LHCN-M2 (cell line): ENCODE data around the gene HMGN2. TPM values are rescaled to one million over a fixed set of nuclear protein-coding genes. Genes with fewer than 3 reads are reported as not detected.

ENCODE experiments used
- DNase-seq: peaks from one replicate; pipeline ENCODE4 v3.0.0-alpha.2; 2012; ENCODE audit warnings: low read depth
- polyA plus RNA-seq: library from polyadenylated mRNA; unstranded; fragments of >200 nt; gene quantifications from one replicate; pipeline ENCODE4 v1.2.1, GENCODE V29; 2012; ENCODE audit warnings: missing spikeins
- total RNA-seq: library from RNA; depleted of rRNA; stranded (reverse); fragments of >200 nt; gene quantifications from 2 replicates; pipeline ENCODE4 v1.2.3, GENCODE V29; 2014; rRNA removed

HMGN2 gene
- 653 and 722 TPM in 2 replicates for total RNA-seq
- 639 TPM for polyA plus RNA-seq

GRCh38 chr1:26472320-26472900 is at the start of gene HMGN2:
Gene HMGN2, plus strand, starts transcription at chr1:26472440. Its CDS starts 173 bp downstream, at chr1:26472613.
- peak; percentile 90 for DNase-seq

- no peak for DNase-seq
Observed at GRCh38 chr1:26429721-26430120, 42.5 kb upstream of the HMGN2 start.

- DNase-seq, result peak; percentile 97
Observed at GRCh38 chr1:26431979-26432695, 40.1 kb upstream of the HMGN2 start, which contains the start of gene DHDDS. Gene DHDDS, plus strand, starts transcription at chr1:26432321. Its CDS starts 625 bp downstream, at chr1:26432946.

GRCh38 chr1:26432793-26433192 is 39.4 kb upstream of the HMGN2 start:
- DNase-seq, result no peak

GRCh38 chr1:26434161-26434752 is 38.0 kb upstream of the HMGN2 start:
- no peak for DNase-seq

- no peak for DNase-seq
Observed at GRCh38 chr1:26438041-26438440, 34.2 kb upstream of the HMGN2 start.

GRCh38 chr1:26440259-26440658 is 32.0 kb upstream of the HMGN2 start:
- no peak for DNase-seq

GRCh38 chr1:26449868-26450267 is 22.4 kb upstream of the HMGN2 start:
- no peak for DNase-seq

GRCh38 chr1:26450908-26451307 is 21.3 kb upstream of the HMGN2 start:
- DNase-seq, result no peak

GRCh38 chr1:26452459-26453183 is 19.6 kb upstream of the HMGN2 start:
- no peak for DNase-seq

GRCh38 chr1:26459148-26459547 is 13.1 kb upstream of the HMGN2 start:
- no peak for DNase-seq

GRCh38 chr1:26459573-26460031 is 12.6 kb upstream of the HMGN2 start:
- DNase-seq, result peak; percentile 62

- no peak for DNase-seq
Observed at GRCh38 chr1:26468911-26469310, 3.3 kb upstream of the HMGN2 start.

- no peak for DNase-seq
Observed at GRCh38 chr1:26469558-26469957, 2.7 kb upstream of the HMGN2 start.

- DNase-seq, result no peak
Observed at GRCh38 chr1:26470878-26471497, 1.3 kb upstream of the HMGN2 start.

GRCh38 chr1:26471498-26472319 is 531 bp upstream of the HMGN2 start:
- DNase-seq, result peak; percentile 81

- DNase-seq, result peak; percentile 94
Observed at GRCh38 chr1:26472901-26473845, 933 bp downstream of the HMGN2 start.

- DNase-seq, result no peak
Observed at GRCh38 chr1:26474818-26475217, 2.6 kb downstream of the HMGN2 start.

GRCh38 chr1:26475989-26476388 is 3.7 kb downstream of the HMGN2 start:
- DNase-seq, result no peak
